GM06990 (cell line): ENCODE data around the gene NF1.
"Not testable (repeated sequence)": the region's sequence is repeated elsewhere in the genome, so short reads cannot be mapped to it uniquely, and the experiment has no call there.

Experiments used
- DNase-seq: peaks from one replicate; pipeline ENCODE4 v3.0.0-alpha.2; 2011; ENCODE audit not compliant: insufficient read length; ENCODE audit errors: extremely low read depth
- H3K27me3 ChIP-seq: replicated peaks from 2 replicates; pipeline ENCODE4 v1.6.0; 2011; ENCODE audit warnings: low read length; ENCODE audit not compliant: control insufficient read depth, insufficient read depth
- H3K36me3 ChIP-seq: 2 replicates; pipeline ENCODE4 v1.5.1; 2011; ENCODE audit warnings: low read length; ENCODE audit not compliant: control insufficient read depth, insufficient read depth
- H3K4me3 ChIP-seq: replicated peaks from 2 replicates; pipeline ENCODE4 v1.5.1; 2011; ENCODE audit warnings: low read depth, mild to moderate bottlenecking, control low read depth, low read length
- CTCF ChIP-seq: IDR thresholded peaks from 2 replicates; pipeline ENCODE4 v1.5.1; 2011; ENCODE audit warnings: low read length, control low read depth, mild to moderate bottlenecking, inconsistent platforms; ENCODE audit not compliant: insufficient read depth, poor library complexity, severe bottlenecking

NF1 gene

GRCh38 chr17:31252741-31253140 lies 158.0 kb downstream of the NF1 start:
- no peak overlapping the region for H3K4me3 ChIP-seq
- H3K27me3 ChIP-seq, result no peaks in the 10 kb centered on the region
- no peak for TF ChIP-seq CTCF
- DNase-seq, result no peak
- no peaks in the 10 kb centered on the region for H3K36me3 ChIP-seq

DNA sequence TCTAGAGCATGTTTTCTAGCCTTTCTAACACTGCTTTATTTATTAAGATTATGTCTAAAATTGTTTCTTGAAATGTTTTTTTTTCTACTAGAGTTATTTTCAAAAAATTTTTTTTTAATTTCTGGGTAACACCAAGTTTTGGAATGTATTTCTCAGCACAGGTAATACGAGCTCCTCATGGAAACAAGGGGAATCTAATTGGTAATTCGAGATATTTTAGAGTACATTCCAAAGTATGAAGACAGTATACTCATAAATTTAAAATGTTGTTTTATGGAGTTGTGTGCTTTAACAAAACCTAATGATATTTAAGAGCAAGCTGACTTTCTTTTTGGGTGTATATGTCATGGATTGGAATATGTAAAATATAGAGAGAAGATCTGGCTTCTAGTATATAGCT lies 159.9 kb downstream of the NF1 start:
- Histone ChIP-seq H3K4me3 (no peak overlapping the region), H3K27me3 (no peaks in the 10 kb centered on the region), H3K36me3 (no peaks in the 10 kb centered on the region)
- DNase-seq, result no peak
- no peak for TF ChIP-seq CTCF

GRCh38 chr17:31256936-31257335 lies 162.2 kb downstream of the NF1 start:
- TF ChIP-seq CTCF, result no peak
- no peak overlapping the region for H3K4me3 ChIP-seq
- H3K27me3 ChIP-seq, result no peaks in the 10 kb centered on the region
- H3K36me3 ChIP-seq, result no peaks in the 10 kb centered on the region; the same call in 1 of the 2 replicates
- DNase-seq, result no peak

GRCh38 chr17:31260151-31260550 lies 165.4 kb downstream of the NF1 start:
- H3K27me3 ChIP-seq, result no peaks in the 10 kb centered on the region
- no peaks in the 10 kb centered on the region; the same call in 1 of the 2 replicates for H3K36me3 ChIP-seq
- TF ChIP-seq CTCF, result no peak
- H3K4me3 ChIP-seq, result no peak overlapping the region
- no peak for DNase-seq

- TF ChIP-seq CTCF, result no peak
- no peak for DNase-seq
- Histone ChIP-seq H3K4me3 (no peak overlapping the region), H3K36me3 (no peaks in the 10 kb centered on the region; the same call in 1 of the 2 replicates), H3K27me3 (no peaks in the 10 kb centered on the region)
Observed at GRCh38 chr17:31261601-31262000, 166.8 kb downstream of the NF1 start.

DNA sequence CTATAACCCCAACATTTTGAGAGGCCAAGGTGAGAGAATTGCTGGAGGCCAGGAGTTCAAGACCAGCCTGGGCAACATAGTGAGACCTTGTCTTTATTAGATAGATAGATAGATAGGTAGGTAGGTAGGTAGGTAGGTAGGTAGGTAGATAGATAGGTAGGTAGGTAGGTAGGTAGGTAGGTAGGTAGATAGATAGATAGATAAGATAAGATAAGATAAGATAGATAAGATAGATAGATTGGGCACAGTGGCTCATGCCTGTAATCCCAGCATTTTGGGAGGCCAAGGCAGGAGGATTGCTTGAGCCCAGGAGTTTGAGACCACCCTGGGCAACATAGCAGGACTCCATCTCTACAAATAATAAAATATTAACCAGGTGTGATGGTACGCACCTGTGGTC lies 168.1 kb downstream of the NF1 start:
- H3K36me3 ChIP-seq, DNase-seq, H3K4me3 ChIP-seq, H3K27me3 ChIP-seq: not testable (repeated sequence)
